ENCODE measurements around the gene KLHL26. TPM values are rescaled to one million over a fixed set of nuclear protein-coding genes. Genes with fewer than 3 reads are reported as not detected.

The KLHL26 gene
- total RNA-seq, 1 donor from 2014 or later = 12.3 TPM

DNA sequence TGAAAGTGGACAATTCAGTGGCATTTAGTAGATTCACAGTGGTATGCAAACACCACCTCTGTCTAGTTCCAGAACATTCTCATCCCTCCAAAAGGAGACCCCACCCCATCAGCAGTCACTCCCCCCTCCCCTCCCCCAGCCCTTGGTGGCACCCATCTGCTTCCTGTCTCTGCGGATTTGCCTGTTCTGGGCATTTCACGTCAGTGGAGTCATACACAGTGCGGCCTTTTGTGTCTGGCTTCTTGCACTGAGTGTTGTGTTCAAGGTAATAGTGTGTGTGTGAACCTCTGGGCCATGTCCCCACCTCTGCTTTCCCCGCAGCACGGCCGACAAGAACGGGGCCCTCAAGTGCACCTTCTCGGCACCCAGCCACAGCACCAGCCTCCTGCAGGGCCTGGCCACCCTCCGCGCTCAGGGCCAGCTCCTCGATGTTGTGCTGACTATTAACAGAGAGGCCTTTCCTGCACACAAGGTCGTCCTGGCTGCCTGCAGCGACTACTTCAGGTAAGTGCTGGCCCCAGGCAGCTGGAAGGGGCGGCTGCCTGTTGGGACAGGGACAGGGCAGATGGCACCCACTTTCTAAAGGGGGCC lies 27.2 kb downstream of the KLHL26 start:
- Mint-ChIP-seq H3K36me3 (ENCODE audit: low read depth) (peaks cover 3% of the 10 kb centered on the region), H3K4me3 (no peak overlapping the region), H3K27me3 (ENCODE audit: low read depth) (no peaks in the 10 kb centered on the region), H3K27ac (ENCODE audit: unreplicated experiment) (no peak overlapping the region), H3K9me3 (no peaks in the 10 kb centered on the region), H3K4me1 (peaks cover 8% of the 10 kb centered on the region)
- TF ChIP-seq, protein P1, sequence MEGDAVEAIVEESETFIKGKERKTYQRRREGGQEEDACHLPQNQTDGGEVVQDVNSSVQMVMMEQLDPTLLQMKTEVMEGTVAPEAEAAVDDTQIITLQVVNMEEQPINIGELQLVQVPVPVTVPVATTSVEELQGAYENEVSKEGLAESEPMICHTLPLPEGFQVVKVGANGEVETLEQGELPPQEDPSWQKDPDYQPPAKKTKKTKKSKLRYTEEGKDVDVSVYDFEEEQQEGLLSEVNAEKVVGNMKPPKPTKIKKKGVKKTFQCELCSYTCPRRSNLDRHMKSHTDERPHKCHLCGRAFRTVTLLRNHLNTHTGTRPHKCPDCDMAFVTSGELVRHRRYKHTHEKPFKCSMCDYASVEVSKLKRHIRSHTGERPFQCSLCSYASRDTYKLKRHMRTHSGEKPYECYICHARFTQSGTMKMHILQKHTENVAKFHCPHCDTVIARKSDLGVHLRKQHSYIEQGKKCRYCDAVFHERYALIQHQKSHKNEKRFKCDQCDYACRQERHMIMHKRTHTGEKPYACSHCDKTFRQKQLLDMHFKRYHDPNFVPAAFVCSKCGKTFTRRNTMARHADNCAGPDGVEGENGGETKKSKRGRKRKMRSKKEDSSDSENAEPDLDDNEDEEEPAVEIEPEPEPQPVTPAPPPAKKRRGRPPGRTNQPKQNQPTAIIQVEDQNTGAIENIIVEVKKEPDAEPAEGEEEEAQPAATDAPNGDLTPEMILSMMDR (conservative IDR thresholded peaks at IDR 0.05) = no peak
- DNase-seq (ENCODE audit: low read depth, low spot score) = no peak

DNA sequence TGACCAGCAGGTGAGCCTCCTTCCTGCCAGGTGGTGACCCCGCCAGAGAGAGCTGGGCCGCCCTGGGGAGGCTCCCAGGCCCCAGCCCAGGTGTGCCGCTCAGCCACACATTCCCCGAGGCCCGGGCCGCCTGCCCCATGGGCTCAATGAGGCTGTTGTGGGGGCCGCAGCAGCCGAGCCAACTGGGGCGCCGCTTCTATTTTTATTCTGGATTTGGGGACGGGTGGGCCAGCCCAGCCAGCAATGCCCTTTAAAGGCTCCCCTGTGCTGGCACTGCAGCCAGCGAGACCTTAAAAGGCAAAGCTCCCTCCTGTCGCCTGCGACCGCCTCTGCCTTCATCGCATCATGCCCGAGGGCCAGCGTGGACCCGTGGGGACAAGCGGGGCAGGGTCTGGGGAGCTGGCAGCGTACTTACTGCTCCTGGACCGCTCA lies 29.0 kb downstream of the KLHL26 start:
- Mint-ChIP-seq H3K27me3 (ENCODE audit: low read depth) (no peaks in the 10 kb centered on the region), H3K27ac (ENCODE audit: unreplicated experiment) (no peak overlapping the region), H3K4me3 (no peak overlapping the region), H3K36me3 (ENCODE audit: low read depth) (peaks cover 3% of the 10 kb centered on the region), H3K4me1 (peaks cover 4% of the 10 kb centered on the region), H3K9me3 (no peaks in the 10 kb centered on the region)
- DNase-seq (ENCODE audit: low read depth, low spot score) = no peak
- TF ChIP-seq, protein P1 (conservative IDR thresholded peaks at IDR 0.05) = no peak

DNA sequence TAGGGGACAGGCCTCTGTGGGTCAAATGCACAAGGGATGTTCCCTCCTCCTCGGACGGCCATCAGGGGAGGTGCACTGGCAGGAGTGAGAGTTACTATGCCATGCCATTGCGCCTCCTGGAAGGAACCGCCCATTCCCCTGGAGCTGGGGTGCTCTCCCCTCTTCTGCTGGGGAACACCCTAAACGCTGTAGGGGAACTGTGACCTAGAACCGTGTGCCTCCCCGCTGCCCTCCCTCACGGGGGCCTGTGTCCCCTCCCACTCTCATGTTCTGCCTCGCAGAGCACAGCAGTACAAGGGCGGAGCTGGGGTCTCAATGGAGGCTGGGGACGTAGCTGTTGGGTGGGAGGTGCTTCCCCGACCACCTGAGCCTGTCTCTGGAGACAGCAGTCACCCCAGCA lies 29.5 kb downstream of the KLHL26 start:
- Mint-ChIP-seq H3K27me3 (ENCODE audit: low read depth) (no peaks in the 10 kb centered on the region), H3K36me3 (ENCODE audit: low read depth) (peaks cover 2% of the 10 kb centered on the region), H3K4me1 (peaks cover 4% of the 10 kb centered on the region), H3K4me3 (no peak overlapping the region), H3K9me3 (no peaks in the 10 kb centered on the region), H3K27ac (ENCODE audit: unreplicated experiment) (no peak overlapping the region)
- DNase-seq (ENCODE audit: low read depth, low spot score) = no peak
- TF ChIP-seq, protein P1 (conservative IDR thresholded peaks at IDR 0.05) = no peak

DNA sequence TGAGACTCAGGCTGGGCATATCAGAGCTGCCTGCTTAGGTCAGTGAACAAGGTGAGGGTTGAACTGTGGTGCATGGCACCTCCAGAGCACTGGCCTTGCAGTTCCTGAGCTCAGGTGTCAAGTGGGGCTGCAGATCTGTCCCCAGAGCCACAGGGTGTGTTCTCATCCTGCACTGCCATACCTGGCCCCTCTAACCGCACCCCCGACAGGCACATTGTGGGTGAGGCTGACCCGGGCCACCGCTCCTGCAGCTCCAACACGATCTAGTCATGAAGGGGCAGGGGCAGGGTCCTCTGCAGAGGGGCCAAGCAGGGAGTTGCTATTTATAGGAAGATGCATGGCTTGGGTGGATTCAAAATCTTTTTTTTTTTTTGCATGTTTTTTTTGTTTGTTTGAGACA lies 30.0 kb downstream of the KLHL26 start:
- H3K27me3 Mint-ChIP-seq (ENCODE audit: low read depth) = no peaks in the 10 kb centered on the region
- DNase-seq (ENCODE audit: low read depth, low spot score) = no peak
- H3K9me3 Mint-ChIP-seq = no peaks in the 10 kb centered on the region
- TF ChIP-seq, protein P1 (conservative IDR thresholded peaks at IDR 0.05) = no peak
- no peak overlapping the region for H3K27ac Mint-ChIP-seq (ENCODE audit: unreplicated experiment)
- no peaks in the 10 kb centered on the region for H3K36me3 Mint-ChIP-seq (ENCODE audit: low read depth)
- peaks cover 4% of the 10 kb centered on the region for H3K4me1 Mint-ChIP-seq
- no peak overlapping the region for H3K4me3 Mint-ChIP-seq

DNA sequence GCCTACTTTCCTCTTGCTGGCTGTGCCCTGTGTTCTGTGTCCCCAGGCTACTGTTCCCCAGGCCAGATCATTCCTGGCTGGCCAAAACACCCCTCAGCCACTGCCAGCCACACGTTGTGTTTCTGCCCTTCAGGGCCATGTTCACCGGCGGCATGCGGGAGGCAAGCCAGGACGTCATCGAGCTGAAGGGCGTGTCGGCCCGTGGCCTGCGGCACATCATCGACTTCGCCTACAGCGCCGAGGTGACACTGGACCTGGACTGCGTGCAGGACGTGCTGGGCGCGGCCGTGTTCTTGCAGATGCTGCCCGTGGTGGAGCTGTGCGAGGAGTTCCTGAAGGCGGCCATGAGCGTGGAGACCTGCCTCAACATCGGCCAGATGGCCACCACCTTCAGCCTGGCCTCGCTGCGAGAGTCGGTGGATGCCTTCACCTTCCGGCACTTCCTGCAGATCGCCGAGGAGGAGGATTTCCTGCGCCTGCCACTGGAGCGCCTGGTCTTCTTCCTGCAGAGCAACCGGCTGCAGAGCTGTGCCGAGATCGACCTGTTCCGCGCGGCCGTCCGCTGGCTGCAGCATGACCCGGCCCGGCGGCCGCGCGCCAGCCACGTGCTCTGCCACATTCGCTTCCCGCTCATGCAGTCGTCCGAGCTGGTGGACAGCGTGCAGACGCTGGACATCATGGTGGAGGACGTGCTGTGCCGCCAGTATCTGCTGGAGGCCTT lies 30.9 kb downstream of the KLHL26 start:
- Mint-ChIP-seq H3K36me3 (ENCODE audit: low read depth) (no peaks in the 10 kb centered on the region), H3K4me1 (peaks cover 4% of the 10 kb centered on the region), H3K9me3 (no peaks in the 10 kb centered on the region), H3K4me3 (no peak overlapping the region), H3K27ac (ENCODE audit: unreplicated experiment) (no peak overlapping the region), H3K27me3 (ENCODE audit: low read depth) (no peaks in the 10 kb centered on the region)
- TF ChIP-seq, protein P1 (conservative IDR thresholded peaks at IDR 0.05) = no peak
- DNase-seq (ENCODE audit: low read depth, low spot score) = no peak
